Adrenal gland (tissue), 12 donors: ENCODE results near the gene FAH. TPM values are rescaled to one million over a fixed set of nuclear protein-coding genes. Genes with fewer than 3 reads are reported as not detected.
"Not testable (repeated sequence)": the region's sequence is repeated elsewhere in the genome, so short reads cannot be mapped to it uniquely, and the experiment has no call there.

Experiments
- DNase-seq, 7 donors: peaks; one replicate each; pipeline ENCODE4 v3.0.0-alpha.2; 2019 to 2020
- H3K27ac ChIP-seq, 5 donors: fragments of 200-600 bp; sonication (generic) in 4 of 5; 1 replicate in 3 of 5; 2 replicates in 2 of 5; pipeline versions ENCODE4 v1.5.1 to v1.8.0; 2016 to 2020; ENCODE audit warnings: mild to moderate bottlenecking in 1 of 5
- H3K27me3 ChIP-seq: fragments of 200-600 bp; 2 replicates; pipeline ENCODE4 v1.8.0; 2021
- H3K36me3 ChIP-seq, 2 donors: fragments of 200-600 bp; replicated peaks in 1 of 2; 1 replicate in 1 of 2; 2 replicates in 1 of 2; pipeline versions ENCODE4 v1.5.1 to v1.8.0; 2018 to 2022
- H3K4me1 ChIP-seq, 2 donors: fragments of 200-600 bp; replicated peaks in 1 of 2; 1 replicate in 1 of 2; 2 replicates in 1 of 2; pipeline versions ENCODE4 v1.5.1 to v1.8.0; 2018 to 2021
- H3K4me3 ChIP-seq, 4 donors: fragments of 200-600 bp; sonication (generic) in 3 of 4; one replicate each; pipeline ENCODE4 v1.5.1; 2016 to 2018
- H3K9me3 ChIP-seq, 3 donors: fragments of 200-600 bp; sonication (generic) in 1 of 3; replicated peaks in 1 of 3; 1 replicate in 2 of 3; 2 replicates in 1 of 3; pipeline versions ENCODE4 v1.5.1 to v1.8.0; 2016 to 2021
- POLR2A ChIP-seq, 2 donors: fragments of 450-650 bp; IDR thresholded peaks; one replicate each; pipeline ENCODE4 v1.6.1; 2017; ENCODE audit warnings: antibody characterized with exemption in 2 of 2, mild to moderate bottlenecking in 2 of 2, moderate library complexity in 1 of 2
- WGBS, 4 donors: extraction: QIAGEN DNeasy Blood & Tissue Kit in 2 of 4; methylation state at CpG; one replicate each; pipeline versions ENCODE4 v1.1.5 to v1.1.7; 2013 to 2017; 5-methylcytosine and 5-hydroxymethylcytosine counted together
- intact Hi-C, 2 donors: fragments of 100-400 bp; cut with DNase I; formaldehyde crosslinking; loops; one replicate each; pipeline versions ENCODE4 v1.14.1 to v1.15.0; 2022 to 2023
- polyA plus RNA-seq, 3 donors: library from polyadenylated mRNA; stranded (reverse); fragments of 200-250 nt in 2 of 3; fragments of 350-450 nt in 1 of 3; fragmentation: Illumina TruSeq in 1 of 3; extraction: RNeasy Lipid Tissue Mini Kit (QIAGEN cat#74804) in 1 of 3; gene quantifications; one replicate each; pipeline ENCODE4 v1.2.3, GENCODE V29; 2013 to 2014
- total RNA-seq, 9 donors: library from RNA; depleted of rRNA in 4 of 9; stranded (reverse); fragments of >200 nt in 4 of 9; fragments of 120-200 nt in 1 of 9; fragmentation: NEBNext Ultra II Directional in 1 of 9; extraction: Animal tissue kit (Norgen Biotek cat#: 25700) in 1 of 9; gene quantifications; one replicate each; pipeline versions ENCODE4 v1.1.0 to v1.2.4, GENCODE V29; 2013 to 2023
- TF ChIP-seq, protein P1 (sequence below), 6 experiments: fragments of 450-650 bp in 4 of 6; fragments of 200-600 bp in 2 of 6; sonication (generic) in 1 of 6; IDR thresholded peaks; 1 replicate in 5 of 6; 2 replicates in 1 of 6; pipeline versions ENCODE4 v1.5.1 to v1.8.0; 2016 to 2021; ENCODE audit warnings: antibody characterized with exemption in 6 of 6, mild to moderate bottlenecking in 2 of 6, moderate library complexity in 1 of 6
- donor health status: healthy with polysubstance abuse.
- donor health status: Bipolar disorder and iron deficiency.
- donor health status: DM: yes; HTN: yes; CAD: no.
- donor health status: DM: no; HTN: no; CAD: no.
- donor health status: DM: no; HTN: no; CAD: no.
- donor health status: DM: yes; HTN: yes; CAD: no.

Gene FAH
- total and polyA plus RNA-seq, 12 donors: 56.9 to 157 (median 106) TPM

- WGBS, 4 donors: 89 to 100% (median 93%) methylated on average over 1 of the region's 1 CpG
- peaks cover 0 to 10% of the 10 kb centered on the region in 2 donors for H3K36me3 ChIP-seq
- H3K4me3 ChIP-seq: no peak overlapping the region
- no peak for DNase-seq
- H3K9me3 ChIP-seq: peaks cover 0 to 7% (median 0%) of the 10 kb centered on the region in 3 donors
- no peak overlapping the region for H3K27ac ChIP-seq
- no peaks in the 10 kb centered on the region for H3K4me1 ChIP-seq
- H3K27me3 ChIP-seq: no peaks in the 10 kb centered on the region
- intact Hi-C loops: no loop called here
- TF ChIP-seq POLR2A (IDR thresholded peaks at IDR 0.05): no peak
- TF ChIP-seq, protein P1, sequence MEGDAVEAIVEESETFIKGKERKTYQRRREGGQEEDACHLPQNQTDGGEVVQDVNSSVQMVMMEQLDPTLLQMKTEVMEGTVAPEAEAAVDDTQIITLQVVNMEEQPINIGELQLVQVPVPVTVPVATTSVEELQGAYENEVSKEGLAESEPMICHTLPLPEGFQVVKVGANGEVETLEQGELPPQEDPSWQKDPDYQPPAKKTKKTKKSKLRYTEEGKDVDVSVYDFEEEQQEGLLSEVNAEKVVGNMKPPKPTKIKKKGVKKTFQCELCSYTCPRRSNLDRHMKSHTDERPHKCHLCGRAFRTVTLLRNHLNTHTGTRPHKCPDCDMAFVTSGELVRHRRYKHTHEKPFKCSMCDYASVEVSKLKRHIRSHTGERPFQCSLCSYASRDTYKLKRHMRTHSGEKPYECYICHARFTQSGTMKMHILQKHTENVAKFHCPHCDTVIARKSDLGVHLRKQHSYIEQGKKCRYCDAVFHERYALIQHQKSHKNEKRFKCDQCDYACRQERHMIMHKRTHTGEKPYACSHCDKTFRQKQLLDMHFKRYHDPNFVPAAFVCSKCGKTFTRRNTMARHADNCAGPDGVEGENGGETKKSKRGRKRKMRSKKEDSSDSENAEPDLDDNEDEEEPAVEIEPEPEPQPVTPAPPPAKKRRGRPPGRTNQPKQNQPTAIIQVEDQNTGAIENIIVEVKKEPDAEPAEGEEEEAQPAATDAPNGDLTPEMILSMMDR (IDR thresholded peaks at IDR 0.05): no peak
Observed at GRCh38 chr15:80120636-80121035, 32.2 kb upstream of the FAH start.

GRCh38 chr15:80121546-80121945 lies 31.3 kb upstream of the FAH start:
- Histone ChIP-seq H3K36me3 (peaks cover 0 to 10% of the 10 kb centered on the region in 2 donors), H3K9me3 (peaks cover 0 to 7% (median 0%) of the 10 kb centered on the region in 3 donors), H3K27ac (no peak overlapping the region), H3K4me3 (no peak overlapping the region), H3K4me1 (no peaks in the 10 kb centered on the region), H3K27me3 (no peaks in the 10 kb centered on the region)
- TF ChIP-seq, protein P1 (IDR thresholded peaks at IDR 0.05): no peak
- no peak for TF ChIP-seq POLR2A (IDR thresholded peaks at IDR 0.05)
- no peak for DNase-seq
- WGBS, 4 donors: 91 to 95% (median 93%) methylated on average over 4 of the region's 4 CpGs
- intact Hi-C loops: no loop called here

GRCh38 chr15:80123034-80123433 lies 29.8 kb upstream of the FAH start:
- H3K27me3 ChIP-seq: no peaks in the 10 kb centered on the region
- DNase-seq: no peak
- H3K4me1 ChIP-seq: no peaks in the 10 kb centered on the region
- H3K9me3 ChIP-seq: peaks cover 0 to 7% (median 0%) of the 10 kb centered on the region in 3 donors
- WGBS, 4 donors: 86 to 91% (median 88%) methylated on average over 6 of the region's 6 CpGs
- no peak overlapping the region for H3K4me3 ChIP-seq
- intact Hi-C loops: no loop called here
- H3K27ac ChIP-seq: no peak overlapping the region
- TF ChIP-seq, protein P1 (IDR thresholded peaks at IDR 0.05): no peak
- no peak for TF ChIP-seq POLR2A (IDR thresholded peaks at IDR 0.05)
- peaks cover 0 to 10% of the 10 kb centered on the region in 2 donors for H3K36me3 ChIP-seq

DNA sequence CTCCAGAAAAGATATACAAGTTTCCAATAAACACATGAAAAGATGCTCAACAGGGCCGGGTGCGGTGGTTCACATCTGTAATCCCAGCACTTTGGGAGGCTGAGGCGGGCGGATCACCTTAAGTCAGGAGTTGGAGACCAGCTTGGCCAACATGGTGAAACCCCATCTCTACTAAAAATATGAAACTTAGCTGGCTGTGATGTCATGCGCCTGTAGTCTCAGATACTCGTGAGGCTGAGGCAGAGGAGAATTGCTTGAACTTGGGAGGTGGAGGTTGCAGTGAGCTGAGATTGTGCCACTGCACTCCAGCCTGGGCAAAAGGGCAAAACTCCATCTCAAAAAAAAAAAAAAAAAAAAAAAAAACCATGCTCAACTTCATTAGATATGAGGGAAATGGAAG lies 25.5 kb upstream of the FAH start:
- H3K36me3 ChIP-seq: peaks cover 0 to 24% of the 10 kb centered on the region in 2 donors
- intact Hi-C loops: not testable (repeated sequence)

GRCh38 chr15:80127911-80128310 lies 24.9 kb upstream of the FAH start:
- intact Hi-C loops: no loop called here
- TF ChIP-seq, protein P1 (IDR thresholded peaks at IDR 0.05): no peak
- TF ChIP-seq POLR2A (IDR thresholded peaks at IDR 0.05): no peak
- H3K9me3 ChIP-seq: no peaks in the 10 kb centered on the region
- H3K4me3 ChIP-seq: no peak overlapping the region
- peaks cover 0 to 22% of the 10 kb centered on the region in 2 donors for H3K36me3 ChIP-seq
- no peak for DNase-seq
- WGBS, 4 donors: 79 to 88% (median 82%) methylated on average over 2 of the region's 2 CpGs
- H3K27me3 ChIP-seq: no peaks in the 10 kb centered on the region
- H3K27ac ChIP-seq: no peak overlapping the region
- H3K4me1 ChIP-seq: no peaks in the 10 kb centered on the region

More for the DNA sequence above, 25.5 kb upstream of the FAH start:
- not testable (repeated sequence) for H3K4me3 ChIP-seq, H3K4me1 ChIP-seq, H3K27me3 ChIP-seq, DNase-seq, H3K9me3 ChIP-seq, H3K27ac ChIP-seq
- 96 to 98% (median 97%) methylated on average over 6 of the region's 6 CpGs for WGBS, 4 donors
